Hepatocyte (in vitro differentiated cells): Measurements from ENCODE around the gene GRAMD1A. TPM values are rescaled to one million over a fixed set of nuclear protein-coding genes. Genes with fewer than 3 reads are reported as not detected.

Experiments
- DNase-seq: peaks from one replicate; pipeline ENCODE4 v3.0.0-alpha.2; 2016; ENCODE audit warnings: low spot score
- H2AFZ ChIP-seq: fragments of 200-600 bp; sonication (generic); 2 replicates; pipeline ENCODE4 v1.6.0; 2016; ENCODE audit warnings: antibody characterized with exemption, mild to moderate bottlenecking
- H3K27ac ChIP-seq: fragments of 200-600 bp; sonication (generic); 2 replicates; pipeline ENCODE4 v1.5.1; 2016; ENCODE audit warnings: mild to moderate bottlenecking
- H3K27me3 ChIP-seq: fragments of 200-600 bp; sonication (generic); 2 replicates; pipeline ENCODE4 v1.6.1; 2016
- H3K36me3 ChIP-seq: fragments of 200-600 bp; sonication (generic); replicated peaks from 2 replicates; pipeline ENCODE4 v1.5.1; 2016; ENCODE audit warnings: low read depth; ENCODE audit not compliant: insufficient read depth
- H3K4me1 ChIP-seq: fragments of 200-600 bp; sonication (generic); 2 replicates; pipeline ENCODE4 v1.5.1; 2016; ENCODE audit warnings: mild to moderate bottlenecking, moderate library complexity; ENCODE audit not compliant: insufficient read depth
- H3K4me2 ChIP-seq: fragments of 200-600 bp; sonication (generic); 2 replicates; pipeline ENCODE4 v1.6.0; 2016
- H3K4me3 ChIP-seq: fragments of 200-600 bp; sonication (generic); 2 replicates; pipeline ENCODE4 v1.5.1; 2016; ENCODE audit warnings: mild to moderate bottlenecking
- H3K79me2 ChIP-seq: fragments of 200-600 bp; sonication (generic); 2 replicates; pipeline ENCODE4 v1.6.0; 2017; ENCODE audit warnings: mild to moderate bottlenecking
- H3K9me2 ChIP-seq: fragments of 200-600 bp; sonication (generic); replicated peaks from 2 replicates; pipeline ENCODE4 v1.6.0; 2017; ENCODE audit warnings: mild to moderate bottlenecking; ENCODE audit not compliant: insufficient read depth
- H3K9me3 ChIP-seq: fragments of 200-600 bp; sonication (generic); 2 replicates; pipeline ENCODE4 v1.5.1; 2016; ENCODE audit warnings: low read depth, mild to moderate bottlenecking
- H4K20me1 ChIP-seq: fragments of 200-600 bp; sonication (generic); 2 replicates; pipeline ENCODE4 v1.6.0; 2016; ENCODE audit warnings: mild to moderate bottlenecking; ENCODE audit not compliant: insufficient read depth, poor library complexity, severe bottlenecking
- CTCF ChIP-seq: fragments of 200-600 bp; sonication (generic); IDR thresholded peaks from 2 replicates; pipeline ENCODE4 v1.5.1; 2016; ENCODE audit warnings: antibody characterized with exemption, mild to moderate bottlenecking; ENCODE audit not compliant: poor library complexity
- EZH2 ChIP-seq: fragments of 200-600 bp; sonication (generic); IDR thresholded peaks from 2 replicates; pipeline ENCODE4 v1.6.1; 2016; ENCODE audit warnings: antibody characterized with exemption, mild to moderate bottlenecking, borderline replicate concordance
- EZH2phosphoT487 ChIP-seq: fragments of 200-600 bp; sonication (generic); IDR thresholded peaks from one replicate; pipeline ENCODE4 v1.6.1; 2018; ENCODE audit warnings: antibody characterized with exemption, mild to moderate bottlenecking, low read depth, moderate library complexity; ENCODE audit not compliant: unreplicated experiment, severe bottlenecking
- WGBS: methylation state at CpG from one replicate; pipeline ENCODE4 v1.1.6; 2016; ENCODE audit warnings: low lambda C conversion rate; ENCODE audit errors: missing lambda C conversion rate; 5-methylcytosine and 5-hydroxymethylcytosine counted together
- polyA plus RNA-seq: library from polyadenylated mRNA; unstranded; fragments of >200 nt; fragmentation: Nextera tagmentation; extraction: Ambion mirVana; gene quantifications from 2 replicates; pipeline ENCODE4 v1.2.1, GENCODE V29; 2016
- total RNA-seq: library from RNA; depleted of rRNA; stranded (reverse); fragments of >200 nt; gene quantifications from 2 replicates; pipeline ENCODE4 v1.2.3, GENCODE V29; 2014

GRAMD1A gene
- total and polyA plus RNA-seq, 2 experiments from 2014 or later: 34.8 to 92.4 TPM

DNA sequence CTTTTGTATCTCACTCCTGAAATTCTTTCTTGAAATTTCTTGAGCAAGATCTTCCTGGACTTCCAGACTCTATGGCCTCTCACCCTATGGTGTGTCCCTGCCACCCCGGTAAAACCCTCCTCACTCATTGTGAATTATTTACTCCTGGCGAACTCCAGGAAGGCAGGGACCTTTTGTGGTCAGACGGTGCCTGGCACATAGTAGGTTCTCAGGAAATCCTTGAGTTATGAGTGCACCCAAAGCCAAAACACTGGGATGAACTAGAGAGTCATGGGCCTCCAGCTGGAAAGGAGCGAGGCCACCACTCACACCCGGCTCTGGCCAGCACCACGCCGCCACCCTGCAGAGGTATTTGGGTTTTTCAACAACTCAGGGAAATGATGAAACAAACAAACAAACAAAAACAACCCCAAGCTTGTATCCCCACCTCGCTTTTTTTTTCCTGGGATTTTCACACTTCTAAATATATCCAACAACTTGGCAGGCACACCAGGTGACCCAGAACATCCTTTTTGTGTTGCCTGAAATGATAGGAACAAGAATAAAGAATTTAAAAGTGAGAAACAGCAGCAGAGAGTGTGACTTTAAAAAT lies 52.6 kb downstream of the GRAMD1A start:
- Histone ChIP-seq H3K27me3 (no peaks in the 10 kb centered on the region), H2AFZ (no peak overlapping the region), H3K4me2 (no peak overlapping the region), H3K9me2 (no peaks in the 10 kb centered on the region), H3K4me1 (no peaks in the 10 kb centered on the region), H3K4me3 (no peak overlapping the region), H3K36me3 (no peaks in the 10 kb centered on the region), H3K27ac (no peak overlapping the region), H3K9me3 (no peaks in the 10 kb centered on the region), H3K79me2 (no peaks in the 10 kb centered on the region), H4K20me1 (no peaks in the 10 kb centered on the region)
- no peak for TF ChIP-seq EZH2
- no peak for TF ChIP-seq EZH2phosphoT487
- TF ChIP-seq CTCF: no peak
- no peak for DNase-seq
- WGBS: 82% methylated on average over 8 of the region's 8 CpGs

DNA sequence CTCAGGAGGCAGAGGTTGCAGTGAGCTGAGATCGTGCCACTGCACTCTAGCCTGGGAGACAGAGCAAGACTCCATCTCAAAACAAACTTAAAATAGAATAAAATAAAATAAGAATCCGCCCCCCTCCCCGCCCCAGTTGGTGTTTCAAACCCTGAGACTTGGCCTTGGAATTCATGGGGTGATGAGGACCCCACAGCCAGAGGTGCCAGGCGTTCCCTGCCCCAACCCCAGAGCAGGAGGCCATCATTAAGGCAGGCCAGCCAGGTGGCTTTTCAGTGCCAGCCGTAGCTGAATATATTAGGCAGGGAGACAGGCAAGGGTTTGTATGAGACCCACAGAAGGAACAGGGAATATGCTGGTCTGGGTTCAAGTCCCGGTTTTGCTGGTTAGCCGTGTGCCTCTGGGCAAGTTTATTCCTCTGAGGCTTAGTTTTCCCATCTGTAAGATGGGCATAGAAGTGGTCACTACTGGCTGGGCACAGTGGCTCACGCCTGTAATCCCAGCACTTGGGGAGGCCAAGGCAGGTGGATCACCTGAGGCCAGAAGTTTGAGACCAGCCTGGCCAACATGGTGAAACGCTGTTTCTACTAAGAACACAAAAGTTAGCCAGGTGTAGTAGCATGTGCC lies 53.7 kb downstream of the GRAMD1A start:
- no peak overlapping the region for H3K4me3 ChIP-seq
- WGBS: 92% methylated on average over 9 of the region's 9 CpGs
- no peaks in the 10 kb centered on the region for H4K20me1 ChIP-seq
- no peaks in the 10 kb centered on the region for H3K9me3 ChIP-seq
- DNase-seq: no peak
- no peak overlapping the region for H3K27ac ChIP-seq
- no peak overlapping the region for H3K4me2 ChIP-seq
- no peaks in the 10 kb centered on the region for H3K79me2 ChIP-seq
- H3K9me2 ChIP-seq: no peaks in the 10 kb centered on the region
- no peaks in the 10 kb centered on the region for H3K36me3 ChIP-seq
- no peaks in the 10 kb centered on the region for H3K27me3 ChIP-seq
- no peaks in the 10 kb centered on the region for H3K4me1 ChIP-seq
- TF ChIP-seq EZH2phosphoT487 (no peak), EZH2 (no peak), CTCF (no peak)
- no peak overlapping the region for H2AFZ ChIP-seq

DNA sequence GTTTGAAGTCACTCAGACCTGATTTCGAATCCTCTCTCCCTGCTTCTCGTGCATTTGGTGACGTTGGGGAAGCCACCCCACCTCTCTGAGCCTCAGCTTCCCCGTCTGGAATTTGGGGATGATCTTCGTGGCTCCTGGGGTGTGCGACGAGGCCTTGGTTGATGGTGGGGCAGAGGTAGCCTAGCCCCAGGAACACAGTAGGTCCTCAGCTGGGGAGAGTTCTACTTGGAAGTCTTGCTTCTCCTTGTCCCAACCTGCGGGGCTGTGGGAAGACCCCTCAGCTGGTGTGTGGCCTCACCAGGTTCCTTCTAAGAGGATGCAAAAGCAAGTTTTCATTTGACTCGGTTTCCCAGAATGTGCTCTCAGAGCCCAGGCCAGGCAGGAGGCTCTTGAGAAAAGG lies 54.5 kb downstream of the GRAMD1A start:
- H3K4me2 ChIP-seq: no peak overlapping the region
- DNase-seq: no peak
- no peaks in the 10 kb centered on the region for H3K36me3 ChIP-seq
- no peak overlapping the region for H3K27ac ChIP-seq
- no peaks in the 10 kb centered on the region for H3K9me2 ChIP-seq
- 94% methylated on average over 9 of the region's 9 CpGs for WGBS
- no peaks in the 10 kb centered on the region for H3K4me1 ChIP-seq
- H3K9me3 ChIP-seq: no peaks in the 10 kb centered on the region
- TF ChIP-seq EZH2phosphoT487 (no peak), EZH2 (no peak), CTCF (no peak)
- H2AFZ ChIP-seq: no peak overlapping the region
- no peak overlapping the region for H3K4me3 ChIP-seq
- no peaks in the 10 kb centered on the region for H4K20me1 ChIP-seq
- H3K79me2 ChIP-seq: no peaks in the 10 kb centered on the region
- H3K27me3 ChIP-seq: no peaks in the 10 kb centered on the region
